Naive thymus-derived CD8-positive, alpha-beta T cell (primary cell): ENCODE results near the gene CEACAM8. TPM values are rescaled to one million over a fixed set of nuclear protein-coding genes. Genes with fewer than 3 reads are reported as not detected.
"Not testable (repeated sequence)": the region's sequence is repeated elsewhere in the genome, so short reads cannot be mapped to it uniquely, and the experiment has no call there.

Experiments used
- ATAC-seq, 2 donors: fragments of 150-1000 bp; cut with Tn5 transposase in 1 of 2; sonication (Bioruptor Pico), chemical (Tn5 transposase) in 1 of 2; 1 replicate in 1 of 2; 2 replicates in 1 of 2; pipeline ENCODE4 v1.10.0; 2021; ENCODE audit warnings: mild to moderate bottlenecking in 2 of 2, moderate library complexity in 2 of 2
- POLR2A ChIA-PET: fragments of 350-600 bp; sonication (Branson Sonifier 250); formaldehyde crosslinking; loops from one replicate; lab custom pipeline; 2021; ENCODE audit warnings: antibody characterized with exemption; lab: Charles Lee
- DNase-seq, 10 donors: peaks; one replicate each; pipeline versions ENCODE4 v3.0.0 to v3.0.0-alpha.2; 2020 to 2022
- H3K27ac Mint-ChIP-seq, 10 donors: one replicate each; pipeline ENCODE4 v1.8.0; 2020 to 2022; ENCODE audit warnings: mild to moderate bottlenecking in 10 of 10, mixed read lengths in 10 of 10, moderate library complexity in 4 of 10, inconsistent platforms in 1 of 10
- H3K27me3 Mint-ChIP-seq, 5 donors: one replicate each; pipeline ENCODE4 v1.8.0; 2021 to 2022; ENCODE audit warnings: mixed read lengths in 5 of 5
- H3K36me3 Mint-ChIP-seq, 3 donors: one replicate each; pipeline ENCODE4 v1.8.0; 2020 to 2022; ENCODE audit warnings: mixed read lengths in 3 of 3, mild to moderate bottlenecking in 2 of 3, inconsistent platforms in 1 of 3
- H3K4me1 Mint-ChIP-seq, 4 donors: one replicate each; pipeline ENCODE4 v1.8.0; 2021 to 2022; ENCODE audit warnings: mixed read lengths in 4 of 4
- H3K4me3 Mint-ChIP-seq, 10 donors: one replicate each; pipeline ENCODE4 v1.8.0; 2020 to 2022; ENCODE audit warnings: mild to moderate bottlenecking in 10 of 10, mixed read lengths in 10 of 10, moderate library complexity in 6 of 10, inconsistent platforms in 1 of 10
- H3K9me3 Mint-ChIP-seq, 9 donors: one replicate each; pipeline ENCODE4 v1.8.0; 2020 to 2022; ENCODE audit warnings: mixed read lengths in 9 of 9, mild to moderate bottlenecking in 3 of 9, inconsistent platforms in 1 of 9, moderate library complexity in 1 of 9
- polyA plus RNA-seq, 3 donors: library from polyadenylated mRNA; unstranded; fragments of 300-500 nt; fragmentation: Illumina TruSeq; gene quantifications; one replicate each; pipeline ENCODE4 v1.2.3, GENCODE V29; 2021
- total RNA-seq, 8 experiments: library from RNA in 2 of 8; stranded (reverse) in 2 of 8; gene quantifications; one replicate each; pipeline ENCODE4 v1.2.3 and lab custom pipeline; 2021 to 2026

Gene CEACAM8
- total and polyA plus RNA-seq, 5 experiments from 2014 or later: not detected

DNA sequence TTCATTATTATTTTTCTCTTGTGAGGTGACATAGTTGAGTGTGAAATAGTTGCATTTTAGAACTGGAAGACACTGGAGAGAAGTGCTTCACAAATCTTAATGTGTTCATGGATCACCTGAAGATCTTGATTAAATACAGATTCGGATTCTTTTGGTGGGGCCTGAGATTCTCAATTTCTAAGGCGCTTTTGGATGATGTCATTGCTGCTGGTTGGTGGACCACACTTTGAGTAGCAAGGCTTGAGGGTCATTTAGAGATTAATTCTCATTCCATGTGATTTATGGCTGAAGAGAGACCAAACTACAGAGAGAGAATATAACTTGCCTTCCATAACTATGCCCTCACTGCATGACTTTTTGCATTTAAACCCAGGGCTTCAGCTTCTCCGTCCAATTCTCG is 27.2 kb downstream of the CEACAM8 start:
- Mint-ChIP-seq H3K4me1 (peaks cover 4 to 20% (median 6%) of the 10 kb centered on the region in 4 donors), H3K9me3 (peaks cover 0 to 2% (median 0%) of the 10 kb centered on the region in 9 donors), H3K27ac (no peak overlapping the region), H3K36me3 (no peaks in the 10 kb centered on the region), H3K27me3 (peaks cover 4 to 40% (median 9%) of the 10 kb centered on the region in 5 donors), H3K4me3 (no peak overlapping the region)
- POLR2A ChIA-PET: no interaction called here
- ATAC-seq (no peak), DNase-seq (no peak)

DNA sequence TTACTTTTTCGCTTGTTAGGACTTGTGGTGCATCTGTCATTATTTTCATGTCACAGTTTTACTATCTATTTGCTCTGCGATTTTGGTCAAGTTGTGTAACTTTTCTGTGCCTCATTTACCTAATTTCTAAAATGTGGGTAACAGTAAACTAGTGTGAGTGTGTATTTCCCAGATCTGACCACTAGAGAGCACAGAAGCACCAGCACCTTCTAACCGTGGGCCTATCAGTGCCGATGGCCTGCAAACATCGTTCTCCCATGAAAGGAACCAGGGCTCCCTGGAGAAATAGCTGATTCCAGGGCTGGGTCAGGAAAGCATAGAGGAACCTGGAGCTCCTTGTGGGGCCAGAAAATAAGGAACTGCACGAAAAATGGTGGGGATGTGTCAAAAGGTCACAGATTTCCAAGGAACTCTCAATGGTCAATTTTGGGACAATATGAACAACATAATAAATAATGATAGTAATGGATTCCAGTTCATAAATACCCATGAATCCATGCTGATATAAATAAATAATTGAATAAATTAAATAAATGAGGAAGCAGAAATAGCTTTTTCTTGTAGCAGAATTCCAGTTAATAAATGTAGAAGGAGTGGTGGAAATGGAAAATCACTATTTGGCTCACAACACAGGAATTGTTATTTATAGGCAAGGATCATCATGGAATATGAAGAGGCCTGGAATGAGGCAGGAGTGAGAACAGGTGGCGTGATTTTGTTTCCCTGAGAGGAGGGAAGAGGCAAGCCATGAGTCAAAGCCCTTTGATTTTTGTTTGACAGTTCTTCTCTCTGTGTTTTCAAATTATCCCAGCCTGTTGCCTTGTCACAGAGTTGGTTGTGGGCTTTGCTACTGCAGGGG is 31.1 kb downstream of the CEACAM8 start:
- Mint-ChIP-seq H3K4me1 (peaks cover 4 to 20% (median 6%) of the 10 kb centered on the region in 4 donors), H3K9me3 (no peaks in the 10 kb centered on the region), H3K27me3 (peaks cover 11 to 45% (median 17%) of the 10 kb centered on the region in 5 donors), H3K36me3 (no peaks in the 10 kb centered on the region), H3K27ac (peak overlapping the region in 1 of 10 donors; percentile 60), H3K4me3 (no peak overlapping the region)
- DNase-seq: peak in 3 of 10 donors; percentile 12 to 15 (median 12)
- POLR2A ChIA-PET: no interaction called here
- ATAC-seq: peak; percentile 65 to 69

DNA sequence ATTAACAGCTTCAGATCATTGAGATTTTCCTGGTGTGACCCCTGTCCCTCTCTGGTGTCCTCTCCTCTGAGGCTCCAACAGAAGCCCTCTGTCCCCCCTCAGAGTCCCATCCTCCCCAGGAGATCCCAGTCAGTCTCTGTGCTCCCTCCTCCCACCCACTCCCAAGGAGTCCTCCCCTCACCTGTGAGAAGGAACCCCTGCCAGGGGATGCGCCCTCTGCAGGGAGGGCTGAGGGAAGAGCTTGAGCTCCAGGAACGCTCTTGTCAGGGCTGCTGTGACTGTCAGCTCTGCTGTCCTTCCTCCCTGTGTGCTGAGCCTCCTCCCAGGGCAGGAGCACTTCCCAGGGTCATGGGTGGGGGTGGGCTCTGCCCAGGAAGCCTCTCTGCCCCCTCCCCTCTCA is 33.2 kb downstream of the CEACAM8 start:
- POLR2A ChIA-PET: no interaction called here
- Mint-ChIP-seq H3K4me1 (peaks cover 4 to 6% (median 5%) of the 10 kb centered on the region in 4 donors), H3K36me3 (peaks cover 0 to 2% (median 0%) of the 10 kb centered on the region in 3 donors), H3K4me3 (no peak overlapping the region), H3K27me3 (peaks cover 17 to 54% (median 22%) of the 10 kb centered on the region in 5 donors), H3K27ac (peak overlapping the region in 1 of 10 donors; percentile 55), H3K9me3 (no peaks in the 10 kb centered on the region)
- ATAC-seq (no peak), DNase-seq (no peak)

DNA sequence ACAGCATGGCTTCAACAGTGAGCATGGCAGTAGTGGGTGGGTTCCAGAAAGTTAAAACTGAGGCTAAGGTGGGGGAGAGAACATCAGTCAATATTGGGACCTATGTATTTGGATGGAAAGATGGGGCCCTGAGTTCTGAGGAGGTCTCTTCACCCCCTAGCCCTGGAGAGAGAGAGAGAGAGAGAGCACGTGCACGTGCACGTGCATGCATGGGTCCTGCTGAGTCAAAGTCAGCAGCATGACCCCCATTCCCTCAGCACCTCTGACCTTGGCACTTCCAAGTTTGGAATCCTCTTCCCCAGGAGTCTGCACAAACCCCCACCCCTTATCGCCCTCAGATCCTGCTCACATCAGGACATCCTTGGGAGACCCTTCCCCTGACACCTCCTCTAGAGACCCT is 34.0 kb downstream of the CEACAM8 start:
- Mint-ChIP-seq H3K4me1 (peaks cover 4 to 12% (median 6%) of the 10 kb centered on the region in 4 donors), H3K36me3 (peaks cover 0 to 2% (median 0%) of the 10 kb centered on the region in 3 donors), H3K9me3 (no peaks in the 10 kb centered on the region), H3K27ac (no peak overlapping the region), H3K4me3 (no peak overlapping the region), H3K27me3 (peaks cover 17 to 61% (median 26%) of the 10 kb centered on the region in 5 donors)
- POLR2A ChIA-PET: no interaction called here
- no peak for ATAC-seq
- DNase-seq: no peak

DNA sequence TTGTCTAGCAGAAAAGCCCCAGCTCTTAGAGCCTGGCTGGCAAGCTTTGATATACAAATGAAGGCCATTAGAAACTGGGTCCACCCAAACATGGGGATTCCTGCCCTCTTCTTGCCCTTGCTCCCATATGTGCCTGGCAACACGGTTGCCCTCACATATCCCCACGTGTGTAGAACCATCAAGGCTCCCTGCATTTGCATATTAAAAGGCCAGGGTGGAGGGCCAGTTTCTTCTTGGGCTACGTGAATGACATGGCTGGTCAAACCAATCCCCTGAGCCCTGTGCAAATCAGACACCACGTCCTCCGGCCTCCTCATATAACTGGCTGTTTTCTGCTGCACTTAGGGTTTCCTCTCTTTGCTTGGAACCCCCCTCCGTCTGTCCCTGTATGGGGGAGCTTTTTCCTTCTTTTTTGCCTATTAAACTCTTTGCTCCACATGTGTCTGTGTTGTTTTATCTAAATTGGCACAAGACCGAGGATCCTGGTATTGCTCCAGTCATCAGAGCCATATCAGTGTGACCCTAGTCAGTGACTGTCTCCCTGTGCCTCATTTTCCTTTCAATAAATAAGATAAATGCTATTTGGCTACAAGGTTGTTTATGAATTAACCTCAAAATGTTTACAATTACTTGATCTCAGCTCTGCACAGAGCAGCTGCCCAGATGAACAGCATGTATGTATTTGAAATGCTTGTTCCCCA is 36.1 kb downstream of the CEACAM8 start:
- peaks cover 0 to 2% (median 0%) of the 10 kb centered on the region in 3 donors for H3K36me3 Mint-ChIP-seq
- no peak for ATAC-seq
- POLR2A ChIA-PET: no interaction called here
- no peaks in the 10 kb centered on the region for H3K9me3 Mint-ChIP-seq
- H3K27me3 Mint-ChIP-seq: peaks cover 21 to 82% (median 35%) of the 10 kb centered on the region in 5 donors
- no peak overlapping the region for H3K4me3 Mint-ChIP-seq
- peaks cover 4 to 16% (median 8%) of the 10 kb centered on the region in 4 donors for H3K4me1 Mint-ChIP-seq
- DNase-seq: no peak
- no peak overlapping the region for H3K27ac Mint-ChIP-seq

DNA sequence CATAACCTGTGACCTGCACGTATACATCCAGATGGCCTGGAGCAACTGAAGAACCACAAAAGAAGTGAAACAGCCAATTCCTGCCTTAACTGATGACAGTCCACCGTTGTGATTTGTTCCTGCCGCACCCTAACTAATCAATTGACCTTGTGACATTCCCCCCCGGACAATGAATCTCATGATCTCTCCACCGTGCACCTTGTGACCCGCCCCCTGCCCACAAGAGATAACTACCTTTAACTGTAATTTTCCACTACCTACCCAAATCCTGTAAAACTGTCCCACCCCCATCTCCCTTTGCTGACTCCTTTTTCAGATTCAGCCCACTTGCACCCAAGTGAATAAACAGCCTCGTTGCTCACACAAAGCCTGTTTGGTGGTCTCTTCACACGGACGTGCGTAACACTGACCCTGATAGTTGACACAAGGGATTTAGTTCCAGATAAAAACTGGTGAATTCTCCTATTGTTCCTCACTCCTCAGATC is 37.3 kb downstream of the CEACAM8 start:
- DNase-seq, H3K4me3 Mint-ChIP-seq, POLR2A ChIA-PET, H3K36me3 Mint-ChIP-seq, ATAC-seq, H3K9me3 Mint-ChIP-seq: not testable (repeated sequence)
- H3K27ac Mint-ChIP-seq: peak overlapping the region in 1 of 10 donors; percentile 21
- H3K4me1 Mint-ChIP-seq: peaks cover 0 to 11% (median 7%) of the 10 kb centered on the region in 4 donors
- H3K27me3 Mint-ChIP-seq: peaks cover 17 to 75% (median 30%) of the 10 kb centered on the region in 5 donors

DNA sequence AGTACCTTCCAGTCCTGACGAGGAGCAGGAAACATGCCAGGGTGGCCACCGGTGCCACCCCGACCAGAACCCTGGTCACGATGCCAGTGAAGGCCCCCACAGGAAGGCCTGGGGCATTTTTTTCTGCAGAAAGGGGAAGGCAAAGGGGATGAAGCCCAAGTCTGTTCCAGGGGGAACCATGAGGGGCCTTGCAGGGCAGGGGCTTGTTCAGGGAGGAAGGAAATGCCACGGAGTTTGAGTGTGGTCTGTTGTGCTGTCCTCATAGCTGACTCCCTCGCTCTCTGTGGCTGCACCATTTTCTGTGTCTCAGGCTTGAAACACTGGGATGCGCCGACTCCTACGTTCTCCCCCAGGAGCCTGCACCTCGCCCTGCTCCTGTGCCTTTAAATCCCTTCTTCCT is 38.9 kb downstream of the CEACAM8 start:
- DNase-seq (no peak), ATAC-seq (no peak)
- Mint-ChIP-seq H3K9me3 (peaks cover 0 to 9% (median 0%) of the 10 kb centered on the region in 9 donors), H3K4me1 (peaks cover 0 to 11% (median 7%) of the 10 kb centered on the region in 4 donors), H3K4me3 (no peak overlapping the region), H3K27ac (no peak overlapping the region), H3K27me3 (peaks cover 12 to 77% (median 33%) of the 10 kb centered on the region in 5 donors), H3K36me3 (peaks cover 0 to 2% (median 0%) of the 10 kb centered on the region in 3 donors)
- POLR2A ChIA-PET: interaction anchor here (0.5 kb wide), 1 partner anchor 48 kb away, joined by 4 read pairs; no protein-coding TSS in a partner anchor

DNA sequence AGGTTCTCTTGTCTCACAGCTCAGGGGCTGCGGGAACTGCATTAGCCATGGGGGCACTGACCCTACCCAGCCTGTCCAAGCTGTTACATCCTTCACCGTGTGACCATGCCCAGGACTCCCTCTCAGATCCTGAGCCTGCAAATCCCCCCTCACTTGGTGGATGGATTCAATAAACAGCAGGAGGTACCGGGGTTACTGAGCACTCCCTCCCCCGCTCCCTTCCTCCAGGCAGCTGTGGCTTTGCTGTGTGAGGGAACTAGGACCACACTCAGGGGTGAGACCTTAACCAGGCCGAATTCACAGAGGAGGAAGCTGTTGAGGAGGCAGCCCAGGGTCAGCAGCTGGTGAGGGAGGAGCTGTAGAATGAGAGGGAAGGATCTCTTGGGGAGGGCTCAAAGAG is 39.4 kb downstream of the CEACAM8 start:
- DNase-seq (no peak), ATAC-seq (no peak)
- no peak overlapping the region for H3K4me3 Mint-ChIP-seq
- peaks cover 12 to 77% (median 31%) of the 10 kb centered on the region in 5 donors for H3K27me3 Mint-ChIP-seq
- H3K4me1 Mint-ChIP-seq: peaks cover 0 to 11% (median 7%) of the 10 kb centered on the region in 4 donors
- H3K27ac Mint-ChIP-seq: peak overlapping the region in 1 of 10 donors; percentile 29
- H3K36me3 Mint-ChIP-seq: peaks cover 0 to 2% (median 0%) of the 10 kb centered on the region in 3 donors
- peaks cover 0 to 12% (median 0%) of the 10 kb centered on the region in 9 donors for H3K9me3 Mint-ChIP-seq
- POLR2A ChIA-PET: interaction anchor here (0.5 kb wide), 1 partner anchor 47 kb away, joined by 4 read pairs; no protein-coding TSS in a partner anchor

DNA sequence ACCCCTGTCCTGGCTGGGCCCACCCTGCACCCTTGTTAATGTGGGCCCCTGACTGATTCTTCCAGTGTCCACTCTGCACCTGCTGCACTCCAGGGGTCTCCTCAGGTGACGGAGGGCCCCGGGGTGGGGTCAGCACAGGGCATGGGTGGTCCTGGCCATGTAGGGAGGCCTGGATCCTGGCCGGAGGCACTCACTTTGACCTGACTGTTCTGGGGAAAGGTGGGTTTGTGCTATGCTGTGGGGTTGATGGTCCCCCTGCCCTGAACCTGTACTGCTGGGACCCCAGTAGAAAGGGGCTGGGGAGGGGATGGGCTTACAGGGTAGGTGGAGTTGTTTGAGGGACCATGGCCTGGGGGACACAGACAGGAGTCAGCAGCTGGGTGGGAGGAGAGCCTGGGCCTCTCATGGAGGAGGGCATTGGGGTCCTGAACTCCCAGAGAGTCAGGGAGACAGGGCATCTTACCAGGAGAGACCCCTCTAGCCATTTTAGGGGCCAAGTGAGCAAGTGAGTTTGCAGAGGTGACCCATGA is 40.6 kb downstream of the CEACAM8 start:
- Mint-ChIP-seq H3K27ac (no peak overlapping the region), H3K4me3 (no peak overlapping the region), H3K27me3 (peaks cover 15 to 86% (median 31%) of the 10 kb centered on the region in 5 donors), H3K4me1 (peaks cover 0 to 11% (median 7%) of the 10 kb centered on the region in 4 donors), H3K36me3 (peaks cover 0 to 10% (median 2%) of the 10 kb centered on the region in 3 donors), H3K9me3 (peaks cover 0 to 24% (median 5%) of the 10 kb centered on the region in 9 donors)
- ATAC-seq: no peak
- POLR2A ChIA-PET: no interaction called here
- no peak for DNase-seq

DNA sequence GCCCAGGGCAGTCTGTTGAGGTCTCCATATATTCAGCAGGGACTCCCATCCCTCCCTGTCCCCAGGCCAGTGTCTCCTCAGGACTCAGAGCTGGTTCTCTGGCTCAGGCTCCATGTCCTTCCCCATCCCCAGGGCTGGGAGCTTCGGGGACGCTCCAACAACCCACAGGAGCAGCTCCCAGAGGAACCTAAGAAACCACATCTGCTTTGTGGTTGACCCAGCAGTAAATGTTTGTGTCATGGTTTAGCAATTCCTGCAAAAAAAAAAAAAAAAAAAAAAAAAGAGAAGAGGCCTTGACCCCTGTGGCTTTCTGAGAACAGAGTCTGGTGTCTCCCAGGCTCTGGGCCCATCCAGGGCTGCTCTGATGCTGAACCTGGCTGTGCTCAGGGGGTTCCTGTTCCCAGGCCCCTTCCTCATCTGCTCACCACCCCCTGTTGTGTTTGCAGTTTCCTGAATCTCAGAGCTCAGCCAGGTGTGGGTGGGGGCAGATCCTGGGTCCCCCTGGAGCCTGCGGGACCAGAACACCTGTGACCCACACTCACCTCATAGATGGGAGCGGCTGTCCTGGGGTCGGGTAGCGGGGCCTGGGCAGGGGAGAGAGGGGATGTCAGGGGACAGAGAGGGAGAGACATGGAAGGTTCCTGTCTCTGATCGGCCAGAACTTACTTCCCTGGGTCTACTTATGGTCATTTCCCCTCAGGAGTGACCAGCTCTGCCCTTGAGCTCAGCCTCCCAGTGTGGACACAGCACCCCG is 41.3 kb downstream of the CEACAM8 start:
- POLR2A ChIA-PET: no interaction called here
- peaks cover 0 to 11% (median 7%) of the 10 kb centered on the region in 4 donors for H3K4me1 Mint-ChIP-seq
- H3K36me3 Mint-ChIP-seq: peaks cover 0 to 10% (median 2%) of the 10 kb centered on the region in 3 donors
- H3K4me3 Mint-ChIP-seq: no peak overlapping the region
- DNase-seq: no peak
- H3K27me3 Mint-ChIP-seq: peaks cover 17 to 86% (median 31%) of the 10 kb centered on the region in 5 donors
- no peak for ATAC-seq
- peaks cover 0 to 30% (median 7%) of the 10 kb centered on the region in 9 donors for H3K9me3 Mint-ChIP-seq
- no peak overlapping the region for H3K27ac Mint-ChIP-seq

DNA sequence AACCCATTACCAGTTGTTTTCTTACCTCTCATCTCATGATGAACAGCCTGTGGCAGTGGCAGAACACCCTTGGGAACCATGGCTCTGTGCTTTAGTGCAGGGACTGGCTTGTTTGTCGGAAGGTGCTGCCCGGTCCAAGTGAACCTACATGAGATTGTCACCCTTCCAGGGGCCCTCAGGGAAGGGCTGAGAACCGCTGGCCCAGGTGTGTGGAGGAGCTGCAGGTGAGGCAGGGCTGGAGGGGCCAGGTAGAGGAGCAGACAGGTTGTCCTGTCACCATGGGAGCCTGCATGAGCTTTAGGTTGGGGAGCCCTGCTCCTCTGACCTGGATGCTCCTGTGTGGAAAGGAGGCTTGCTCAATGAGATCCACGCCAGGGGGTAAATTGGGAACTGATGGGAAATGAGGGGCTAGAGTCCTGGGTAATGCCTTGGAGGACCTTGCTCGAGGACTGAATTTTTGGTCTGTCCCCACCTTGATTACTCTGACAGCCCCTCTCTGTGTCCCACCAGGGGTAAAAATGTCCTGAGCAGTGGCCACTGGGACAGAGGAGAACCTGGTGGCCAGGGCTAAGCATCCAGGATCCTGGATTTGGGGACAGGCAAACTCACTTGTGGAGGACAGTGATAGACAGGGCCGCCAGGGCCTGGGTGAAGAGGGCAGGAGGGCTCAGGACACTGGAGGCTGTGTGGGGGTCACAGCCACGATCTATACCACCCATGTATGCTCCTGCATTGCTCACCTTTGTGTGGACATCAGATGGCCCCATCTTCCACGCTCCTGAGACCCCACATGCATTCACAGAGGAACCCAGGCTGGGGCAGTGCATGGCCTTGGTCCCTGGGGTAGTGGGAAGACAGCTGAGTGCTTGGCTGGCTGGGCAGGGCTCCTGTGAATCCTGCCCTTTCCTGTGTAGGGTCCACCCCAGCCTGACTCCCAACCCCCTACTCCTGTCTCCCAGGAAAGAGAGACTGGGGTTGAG is 42.3 kb downstream of the CEACAM8 start:
- peaks cover 17 to 85% (median 33%) of the 10 kb centered on the region in 5 donors for H3K27me3 Mint-ChIP-seq
- peaks cover 0 to 10% (median 2%) of the 10 kb centered on the region in 3 donors for H3K36me3 Mint-ChIP-seq
- H3K4me3 Mint-ChIP-seq: no peak overlapping the region
- H3K4me1 Mint-ChIP-seq: peaks cover 0 to 11% (median 7%) of the 10 kb centered on the region in 4 donors
- POLR2A ChIA-PET: no interaction called here
- H3K9me3 Mint-ChIP-seq: peaks cover 0 to 30% (median 7%) of the 10 kb centered on the region in 9 donors
- DNase-seq (no peak), ATAC-seq (no peak)
- peak overlapping the region in 1 of 10 donors; percentile 13 for H3K27ac Mint-ChIP-seq
